ENCODE measurements around the gene RS1. TPM values are rescaled to one million over a fixed set of nuclear protein-coding genes. Genes with fewer than 3 reads are reported as not detected.

RS1 gene
- total RNA-seq, 1 donor from 2014 or later: not detected

GRCh38 chrX:18598413-18598812 lies 73.5 kb downstream of the RS1 start:
- DNase-seq (ENCODE audit: low spot score): no peak

- no peak for DNase-seq (ENCODE audit: low spot score)
Measured at GRCh38 chrX:18596096-18596495, 75.8 kb downstream of the RS1 start.

- DNase-seq (ENCODE audit: low spot score): no peak
Measured at GRCh38 chrX:18594079-18594478, 77.8 kb downstream of the RS1 start.

GRCh38 chrX:18591834-18592233 lies 80.1 kb downstream of the RS1 start:
- DNase-seq (ENCODE audit: low spot score): no peak

Other genes starting within 250 kb of the RS1 start
- 12.1 TPM for gene CDKL5, start 246.5 kb downstream of the RS1 start, total RNA-seq
- gene PPEF1, start 35.5 kb upstream of the RS1 start, total RNA-seq: not detected